ENCODE data around the gene ZBP1. TPM values are rescaled to one million over a fixed set of nuclear protein-coding genes. Genes with fewer than 3 reads are reported as not detected.

ZBP1 gene
- total RNA-seq = 0.44 TPM

- ATAC-seq = no peak
Measured at GRCh38 chr20:57620274-57620990, at the start of gene ZBP1. ZBP1 (minus strand) TSS chr20:57620426; CDS start chr20:57620295, 131 bp downstream.

GRCh38 chr20:57669632-57670031 is 49.4 kb upstream of the ZBP1 start:
- no peak for ATAC-seq

GRCh38 chr20:57667924-57668782 is 47.9 kb upstream of the ZBP1 start:
- ATAC-seq = no peak

GRCh38 chr20:57667388-57667787 is 47.2 kb upstream of the ZBP1 start:
- no peak for ATAC-seq

- no peak for ATAC-seq
Measured at GRCh38 chr20:57666834-57667157, 46.6 kb upstream of the ZBP1 start.

GRCh38 chr20:57666106-57666833 is 46.0 kb upstream of the ZBP1 start:
- ATAC-seq = no peak

GRCh38 chr20:57665589-57665971 is 45.4 kb upstream of the ZBP1 start:
- ATAC-seq = no peak

GRCh38 chr20:57664924-57665588 is 44.8 kb upstream of the ZBP1 start:
- no peak for ATAC-seq

GRCh38 chr20:57664476-57664875 is 44.2 kb upstream of the ZBP1 start:
- no peak for ATAC-seq

- ATAC-seq = peak; percentile 12
Measured at GRCh38 chr20:57663681-57664451, 43.6 kb upstream of the ZBP1 start.

GRCh38 chr20:57663241-57663640 is 43.0 kb upstream of the ZBP1 start:
- no peak for ATAC-seq

GRCh38 chr20:57662456-57663240 is 42.4 kb upstream of the ZBP1 start:
- no peak for ATAC-seq

- no peak for ATAC-seq
Measured at GRCh38 chr20:57661746-57662455, 41.7 kb upstream of the ZBP1 start.

GRCh38 chr20:57660922-57661745 is 40.9 kb upstream of the ZBP1 start:
- no peak for ATAC-seq

GRCh38 chr20:57660181-57660921 is 40.1 kb upstream of the ZBP1 start:
- ATAC-seq = no peak

- no peak for ATAC-seq
Measured at GRCh38 chr20:57659517-57660180, 39.4 kb upstream of the ZBP1 start.

- no peak for ATAC-seq
Measured at GRCh38 chr20:57658833-57659516, 38.7 kb upstream of the ZBP1 start.

- ATAC-seq = no peak
Measured at GRCh38 chr20:57658447-57658832, 38.2 kb upstream of the ZBP1 start.

Data from esophagus mucosa (tissue), 1 donor.